ENCODE results near the gene ASXL3.

ASXL3 gene

DNA sequence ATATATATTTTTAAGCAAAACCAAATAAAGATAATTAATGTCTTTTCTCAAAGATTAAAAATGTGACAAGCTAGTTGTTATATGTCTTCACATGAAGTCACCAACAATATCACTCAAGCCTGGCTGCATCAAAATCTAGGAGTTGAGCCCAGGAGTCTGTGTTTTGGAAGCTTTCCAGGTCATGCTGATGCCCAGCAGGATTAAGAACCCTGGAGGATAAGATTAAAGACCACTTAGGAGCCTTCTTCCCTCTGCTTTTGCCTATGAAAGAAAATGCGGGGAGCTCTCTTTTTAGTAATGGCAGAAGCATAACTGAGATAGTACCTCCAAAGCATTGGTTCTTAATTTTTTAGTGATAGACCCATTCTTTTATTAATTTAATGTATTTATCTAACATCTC is 157.4 kb downstream of the ASXL3 start:
- no peak for DNase-seq

DNA sequence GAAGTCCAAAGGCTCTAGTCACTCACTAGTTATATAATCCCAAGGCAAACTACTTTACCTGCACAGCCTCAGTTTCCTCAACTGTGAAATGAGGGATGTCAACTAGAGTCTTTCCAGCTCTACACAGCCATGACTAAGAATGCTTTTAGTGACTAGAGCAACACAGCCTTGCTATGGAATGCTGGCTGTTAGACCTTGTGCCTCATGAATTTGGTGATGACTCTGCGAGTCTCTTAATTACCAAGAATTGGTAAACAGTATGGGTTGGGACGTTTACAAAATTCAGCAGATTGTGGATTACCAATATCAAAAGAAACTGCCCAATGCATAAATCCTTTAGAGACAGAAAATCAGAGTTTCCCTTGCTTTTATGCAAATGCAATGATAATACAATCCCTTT is 163.7 kb downstream of the ASXL3 start:
- no peak for DNase-seq

DNA sequence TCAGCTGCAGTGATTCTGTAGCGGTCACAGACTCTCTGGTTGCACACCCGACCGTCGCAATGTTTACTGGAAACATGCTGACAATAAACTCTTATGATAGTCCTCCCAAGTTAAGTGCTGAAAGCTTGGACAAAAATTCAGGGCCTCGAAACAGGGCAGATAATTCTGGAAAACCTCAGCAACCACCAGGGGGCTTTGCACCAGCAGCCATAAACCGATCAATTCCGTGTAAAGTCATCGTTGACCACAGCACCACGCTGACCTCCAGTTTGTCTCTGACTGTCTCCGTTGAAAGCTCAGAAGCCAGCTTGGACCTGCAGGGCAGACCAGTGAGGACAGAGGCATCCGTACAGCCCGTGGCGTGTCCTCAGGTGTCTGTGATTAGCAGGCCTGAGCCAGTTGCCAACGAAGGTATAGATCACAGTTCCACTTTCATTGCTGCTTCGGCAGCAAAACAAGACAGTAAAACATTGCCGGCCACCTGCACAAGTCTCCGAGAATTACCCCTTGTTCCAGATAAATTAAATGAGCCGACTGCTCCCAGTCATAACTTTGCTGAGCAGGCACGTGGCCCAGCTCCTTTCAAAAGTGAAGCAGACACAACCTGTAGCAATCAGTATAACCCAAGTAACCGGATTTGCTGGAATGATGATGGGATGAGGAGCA is 166.1 kb downstream of the ASXL3 start:
- DNase-seq: no peak

DNA sequence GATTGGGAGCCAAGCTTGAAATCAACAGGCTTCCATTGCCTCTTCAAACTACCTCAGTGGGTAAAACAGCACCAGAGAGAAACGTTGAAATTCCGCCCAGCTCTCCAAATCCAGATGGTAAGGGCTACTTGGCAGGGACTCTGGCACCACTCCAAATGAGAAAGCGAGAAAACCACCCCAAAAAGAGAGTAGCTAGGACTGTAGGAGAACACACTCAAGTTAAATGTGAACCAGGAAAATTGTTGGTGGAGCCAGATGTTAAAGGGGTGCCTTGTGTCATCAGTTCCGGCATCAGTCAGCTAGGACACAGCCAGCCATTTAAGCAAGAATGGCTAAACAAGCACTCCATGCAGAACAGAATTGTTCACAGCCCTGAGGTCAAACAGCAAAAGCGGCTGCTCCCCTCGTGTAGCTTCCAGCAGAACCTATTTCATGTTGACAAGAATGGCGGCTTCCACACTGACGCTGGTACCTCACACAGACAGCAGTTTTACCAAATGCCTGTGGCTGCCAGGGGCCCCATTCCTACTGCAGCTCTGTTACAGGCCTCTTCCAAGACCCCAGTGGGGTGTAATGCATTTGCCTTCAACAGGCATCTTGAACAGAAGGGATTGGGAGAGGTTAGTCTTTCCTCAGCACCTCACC is 167.3 kb downstream of the ASXL3 start:
- no peak for DNase-seq

DNA sequence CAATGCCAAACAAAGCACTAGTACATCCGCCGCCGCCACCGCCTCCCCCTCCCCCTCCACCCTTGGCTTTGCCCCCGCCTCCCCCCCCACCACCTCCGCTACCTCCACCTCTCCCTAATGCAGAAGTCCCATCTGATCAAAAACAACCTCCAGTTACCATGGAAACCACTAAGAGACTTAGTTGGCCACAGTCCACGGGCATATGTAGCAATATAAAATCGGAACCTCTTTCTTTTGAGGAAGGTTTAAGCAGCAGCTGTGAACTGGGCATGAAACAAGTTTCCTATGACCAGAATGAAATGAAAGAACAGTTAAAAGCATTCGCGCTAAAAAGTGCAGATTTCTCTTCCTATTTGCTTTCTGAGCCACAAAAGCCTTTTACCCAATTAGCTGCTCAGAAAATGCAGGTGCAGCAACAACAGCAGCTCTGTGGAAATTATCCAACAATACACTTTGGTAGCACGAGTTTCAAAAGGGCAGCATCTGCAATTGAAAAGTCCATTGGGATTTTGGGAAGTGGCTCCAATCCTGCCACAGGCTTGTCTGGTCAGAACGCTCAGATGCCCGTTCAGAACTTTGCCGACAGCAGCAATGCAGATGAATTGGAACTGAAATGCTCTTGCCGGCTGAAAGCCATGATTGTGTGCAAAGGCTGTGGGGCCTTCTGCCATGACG is 168.0 kb downstream of the ASXL3 start:
- no peak for DNase-seq

DNA sequence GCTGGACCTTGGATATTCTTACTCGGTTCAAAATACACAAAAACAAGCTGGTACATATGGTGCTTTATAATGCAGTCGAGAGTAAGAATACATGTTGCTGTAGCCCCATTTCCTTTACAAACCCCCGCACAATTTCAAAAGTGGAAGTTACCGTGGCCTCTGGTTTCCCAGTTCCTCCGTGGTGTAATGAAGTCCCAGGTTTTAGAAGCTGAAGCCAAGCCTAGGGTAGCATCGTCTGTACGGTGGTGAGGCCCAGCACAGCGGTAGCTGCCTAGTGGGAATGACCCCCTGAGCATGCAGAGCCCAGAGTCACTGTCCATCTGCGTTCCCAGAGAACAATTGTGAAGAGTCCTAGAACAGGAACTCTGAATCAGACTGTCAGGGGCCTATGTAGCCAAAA is 171.8 kb downstream of the ASXL3 start:
- DNase-seq: no peak

DNA sequence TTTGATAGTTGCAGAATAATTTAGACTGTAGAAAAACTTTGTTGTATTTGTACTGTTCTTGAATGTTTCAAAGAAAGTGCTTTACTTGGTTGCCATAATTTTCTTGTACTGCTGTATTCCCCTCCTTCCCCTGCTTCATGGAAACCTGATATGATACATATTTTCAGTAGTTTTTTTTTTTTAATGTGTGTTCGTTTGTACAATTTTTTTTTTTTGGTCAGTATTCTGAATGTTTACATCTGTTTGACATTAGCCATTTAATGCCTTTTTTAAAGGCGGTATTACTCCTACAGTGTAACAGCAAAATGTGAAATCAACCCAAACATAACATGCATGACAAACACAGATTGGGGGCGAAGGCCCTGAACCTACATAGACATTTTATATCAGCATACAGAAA is 172.3 kb downstream of the ASXL3 start:
- no peak for DNase-seq

DNA sequence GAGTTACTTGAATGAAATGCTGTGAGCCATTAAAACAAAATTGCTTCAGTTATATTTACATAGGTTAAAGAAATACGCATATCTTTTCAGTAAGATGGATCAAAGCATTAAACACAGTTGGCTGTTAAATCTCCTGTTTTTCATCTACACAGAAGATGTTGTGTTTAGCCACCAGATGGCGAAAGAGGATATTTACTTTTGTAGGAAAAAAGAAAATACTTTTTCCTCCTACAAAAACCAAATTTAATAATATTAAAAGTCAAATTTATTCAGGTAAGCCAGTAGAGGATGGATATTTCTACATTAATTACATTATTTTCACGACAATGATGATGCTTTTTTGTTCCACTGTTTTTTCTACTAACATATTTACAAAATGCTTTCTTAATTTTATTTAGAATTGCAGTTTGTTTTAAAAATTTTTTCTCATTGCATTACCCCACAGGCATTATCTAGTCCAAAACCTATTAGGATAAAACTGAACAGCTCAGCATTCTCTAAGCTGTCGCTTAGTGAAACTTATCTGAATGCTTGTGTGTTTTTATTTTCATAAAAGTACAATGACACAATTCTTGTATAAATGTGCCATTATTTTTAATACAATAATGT is 173.7 kb downstream of the ASXL3 start:
- no peak for DNase-seq

DNA sequence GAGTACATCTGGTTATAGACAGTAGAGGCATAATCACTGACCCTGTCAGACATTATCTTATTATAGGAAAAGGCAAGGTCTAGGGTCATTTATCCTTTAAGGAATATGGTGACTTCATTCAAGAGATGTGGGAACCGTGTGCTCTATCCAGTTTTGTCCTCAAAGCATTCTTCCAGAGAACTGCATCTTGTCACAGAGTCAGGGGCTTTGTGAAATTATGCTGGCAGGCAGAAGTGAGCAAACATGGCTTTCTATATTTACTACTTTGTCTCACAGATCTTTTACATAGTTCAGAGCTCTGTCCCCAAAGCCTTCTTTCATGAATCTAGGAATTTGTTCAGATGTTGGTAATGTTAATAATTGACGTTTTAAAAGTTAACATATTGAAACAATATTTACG is 177.4 kb downstream of the ASXL3 start:
- DNase-seq: no peak

DNA sequence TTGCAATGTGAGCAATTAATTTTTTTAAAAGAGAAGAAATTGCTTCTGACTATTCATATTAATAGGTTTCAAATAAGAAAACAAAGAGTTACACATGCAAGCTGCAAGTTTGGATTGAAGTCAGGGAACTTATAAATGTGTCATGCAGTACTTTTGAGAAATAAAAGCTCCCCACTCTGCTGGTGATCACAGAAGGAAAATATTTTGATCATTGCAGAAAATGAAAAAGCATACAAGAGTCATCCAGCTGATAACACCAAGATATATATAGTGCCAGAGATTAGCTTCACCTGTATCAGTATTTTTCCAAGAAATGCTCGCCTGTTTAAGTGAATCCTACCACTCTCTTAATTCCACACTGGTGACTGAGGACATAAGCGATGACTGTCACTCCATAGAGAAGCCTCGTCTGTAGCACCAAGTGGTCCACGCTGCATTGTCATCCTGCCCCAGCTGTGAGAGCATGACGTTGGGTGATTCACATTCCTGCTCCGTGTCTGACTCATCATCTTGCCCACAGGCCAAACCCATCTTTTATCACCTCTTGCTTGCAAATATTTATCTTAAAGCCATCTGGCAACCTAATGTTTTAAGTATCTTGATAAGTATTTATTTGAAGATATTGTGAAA is 178.0 kb downstream of the ASXL3 start:
- DNase-seq: no peak

DNA sequence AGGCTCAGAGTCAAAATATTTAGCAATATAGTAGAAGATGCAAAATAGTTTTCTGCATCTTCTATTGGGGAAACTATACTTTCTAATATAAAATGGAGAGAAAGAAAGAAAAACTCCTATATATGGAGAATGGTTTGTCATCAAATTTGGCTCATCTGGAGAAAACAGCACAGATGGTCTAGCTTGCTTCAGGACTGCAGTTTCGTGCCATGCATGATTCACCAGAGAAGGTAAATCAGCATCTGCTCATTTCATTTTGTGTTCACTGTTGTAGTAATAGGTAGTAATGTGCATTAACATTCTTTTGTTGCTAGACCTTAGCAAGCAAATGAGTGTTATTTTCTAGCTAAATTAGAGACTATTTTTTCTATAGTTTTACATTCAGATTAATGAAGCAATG is 179.0 kb downstream of the ASXL3 start:
- DNase-seq: no peak

DNA sequence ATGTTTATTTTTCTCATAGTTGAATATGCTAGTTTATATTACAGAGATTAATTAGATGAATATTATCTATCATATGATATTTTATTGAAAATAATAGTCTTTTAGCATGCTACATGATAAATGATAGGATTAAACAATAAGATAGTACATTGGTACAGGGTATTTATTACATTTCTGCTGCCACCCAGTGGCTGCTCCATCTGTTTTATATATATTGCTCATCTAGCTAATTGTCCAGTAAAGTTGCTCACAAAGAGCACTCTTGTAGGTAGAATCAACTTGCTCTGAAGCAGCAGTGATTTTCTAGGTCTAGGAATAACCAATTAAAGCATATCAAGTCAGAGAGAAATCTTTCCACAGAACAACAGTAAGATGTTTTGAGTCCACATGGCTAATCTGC is 183.3 kb downstream of the ASXL3 start:
- no peak for DNase-seq

DNA sequence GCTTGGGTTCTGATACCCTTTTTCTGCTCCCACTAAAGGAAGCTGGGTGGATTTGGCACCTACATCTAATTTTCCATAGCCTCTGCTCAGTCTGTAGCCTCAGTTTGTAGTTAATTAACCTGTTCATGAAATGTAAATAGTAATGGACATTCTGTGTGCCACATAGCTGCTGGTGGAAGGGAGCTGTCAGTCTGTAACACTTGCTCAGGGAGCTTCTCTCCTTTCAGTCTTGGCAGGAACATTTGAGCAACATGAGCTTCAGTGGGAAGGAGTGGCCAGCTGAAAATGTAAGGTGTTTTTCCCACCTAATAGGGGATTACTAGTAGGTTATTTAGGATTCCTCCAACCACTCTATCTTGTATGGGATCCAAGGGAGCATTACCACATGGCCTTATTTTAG is 203.4 kb downstream of the ASXL3 start:
- DNase-seq: no peak
